PFSK-1 (cell line): ENCODE data around the gene F10.

ENCODE experiments used
- POLR2AphosphoS5 ChIP-seq: IDR thresholded peaks from 2 replicates; pipeline ENCODE4 v1.6.1; 2012; ENCODE audit warnings: low read depth, mild to moderate bottlenecking, control low read depth, low read length, moderate library complexity
- REST ChIP-seq, 2 experiments: IDR thresholded peaks; 2 replicates each; pipeline versions ENCODE4 v1.6.1 to v1.8.0; 2011 to 2012; ENCODE audit warnings: low read depth in 2 of 2, low read length in 2 of 2, control low read depth in 1 of 2, inconsistent platforms in 1 of 2, mild to moderate bottlenecking in 1 of 2, moderate library complexity in 1 of 2; ENCODE audit not compliant: insufficient read depth in 1 of 2
- SIN3A ChIP-seq: IDR thresholded peaks from 2 replicates; pipeline ENCODE4 v1.6.1; 2012; ENCODE audit warnings: mild to moderate bottlenecking, low read length, moderate library complexity, borderline replicate concordance; ENCODE audit not compliant: insufficient read depth
- TAF1 ChIP-seq: IDR thresholded peaks from 2 replicates; pipeline ENCODE4 v1.6.1; 2012; ENCODE audit warnings: low read length, control low read depth, borderline replicate concordance; ENCODE audit not compliant: insufficient read depth

GRCh38 chr13:113090415-113090770 is 32.2 kb upstream of the F10 start:
- TF ChIP-seq TAF1 (no peak), POLR2AphosphoS5 (no peak), SIN3A (no peak), REST (IDR thresholded peaks at IDR 0.05; ENCODE audit: insufficient read depth in 1 of 2, low read depth in 2 of 2, low read length in 2 of 2) (no peak)
